GM12878 (cell line): ENCODE data around the gene CD7. TPM values are rescaled to one million over a fixed set of nuclear protein-coding genes. Genes with fewer than 3 reads are reported as not detected.

Source experiments
- ATAC-seq: fragments of 200-7000 bp; cut with Tn5 transposase; 3 replicates; pipeline ENCODE4 v1.9.1; 2020; ENCODE audit warnings: mild to moderate bottlenecking, moderate library complexity
- BruUV-seq: library from RNA; stranded (reverse); fragments of 400-500 nt; replicated peaks from 2 replicates; lab custom pipeline; 2021; lab: Mats Ljungman, UMichigan
- CTCF ChIA-PET: fragments of 300-600 bp; sonication (Branson Sonifier 250); formaldehyde crosslinking; extraction: SDS; loops from one replicate; lab custom pipeline; 2021; ENCODE audit warnings: inconsistent platforms; lab: Yijun Ruan, JAX
- POLR2A ChIA-PET: fragments of 350-600 bp; formaldehyde crosslinking; extraction: SDS; loops from one replicate; lab custom pipeline; 2021; ENCODE audit warnings: inconsistent platforms; lab: Charles Lee
- RAD21 ChIA-PET: fragments of 300-600 bp; sonication (Branson Sonifier 250); formaldehyde crosslinking; loops from one replicate; lab custom pipeline; 2023; ENCODE audit warnings: antibody characterized with exemption; ENCODE audit not compliant: unreplicated experiment; lab: Charles Lee
- SMC1A ChIA-PET: fragments of 300-600 bp; sonication (Branson Sonifier 250); formaldehyde crosslinking; loops from one replicate; lab custom pipeline; 2023; ENCODE audit not compliant: unreplicated experiment, uncharacterized antibody; lab: Charles Lee
- DNase-seq: peaks from one replicate; pipeline ENCODE4 v3.0.0-alpha.2; 2011; ENCODE audit warnings: low read depth, low spot score
- FAIRE-seq: peaks from 3 replicates; lab custom pipeline; 2011; peaks lifted over from hg19 to GRCh38; lab: Jason Lieb, UNC
- H2AFZ ChIP-seq: 2 replicates; pipeline ENCODE4 v1.6.0; 2011; ENCODE audit warnings: low read depth, low read length, control low read depth; ENCODE audit not compliant: control insufficient read depth
- H3K27ac ChIP-seq: 2 replicates; pipeline ENCODE4 v1.5.1; 2011; ENCODE audit warnings: control low read depth; ENCODE audit not compliant: control insufficient read depth, insufficient read depth
- H3K27me3 ChIP-seq, 2 experiments: replicated peaks in 1 of 2; 2 replicates each; pipeline versions ENCODE4 v1.6.0 to v1.6.1; 2011; ENCODE audit warnings: low read length in 1 of 2; ENCODE audit not compliant: control insufficient read depth in 2 of 2, insufficient read depth in 2 of 2
- H3K36me3 ChIP-seq, 2 experiments: 2 replicates each; pipeline ENCODE4 v1.5.1; 2011; ENCODE audit warnings: low read length in 1 of 2; ENCODE audit not compliant: control insufficient read depth in 2 of 2, insufficient read depth in 2 of 2
- H3K4me1 ChIP-seq: 2 replicates; pipeline ENCODE4 v1.6.1; 2011; ENCODE audit warnings: mild to moderate bottlenecking, low read length, moderate library complexity, mixed read lengths; ENCODE audit not compliant: control insufficient read depth, insufficient read depth
- H3K4me2 ChIP-seq: 2 replicates; pipeline ENCODE4 v1.6.0; 2011; ENCODE audit warnings: control low read depth; ENCODE audit not compliant: control insufficient read depth, insufficient read depth
- H3K4me3 ChIP-seq: fragments of 200-600 bp; sonication (generic); 2 replicates; pipeline ENCODE4 v1.5.1; 2016
- H3K79me2 ChIP-seq: 2 replicates; pipeline ENCODE4 v1.6.0; 2011; ENCODE audit warnings: low read length; ENCODE audit not compliant: control insufficient read depth, insufficient read depth
- H3K9ac ChIP-seq: 2 replicates; pipeline ENCODE4 v1.8.0; 2011; ENCODE audit warnings: low read length, control low read depth, mixed read lengths; ENCODE audit not compliant: control insufficient read depth, insufficient read depth
- H3K9me3 ChIP-seq: replicated peaks from 3 replicates; pipeline ENCODE4 v1.5.1; 2011; ENCODE audit warnings: mild to moderate bottlenecking, low read length; ENCODE audit not compliant: control insufficient read depth, insufficient read depth
- H4K20me1 ChIP-seq: 2 replicates; pipeline ENCODE4 v1.6.0; 2011; ENCODE audit not compliant: control insufficient read depth, insufficient read depth
- BRCA1 ChIP-seq: IDR thresholded peaks from 2 replicates; pipeline ENCODE4 v1.6.1; 2011; ENCODE audit warnings: low read depth, low read length, improper control_type of control experiment
- EZH2 ChIP-seq: IDR thresholded peaks from 2 replicates; pipeline ENCODE4 v1.6.1; 2012; ENCODE audit warnings: low read depth, mild to moderate bottlenecking, control low read depth, inconsistent platforms, low read length, borderline replicate concordance; ENCODE audit not compliant: control insufficient read depth
- KLF5 ChIP-seq: fragments of 450-650 bp; IDR thresholded peaks from 2 replicates; pipeline ENCODE4 v1.6.1; 2014; ENCODE audit warnings: mild to moderate bottlenecking; ENCODE audit not compliant: partially characterized antibody
- TBL1XR1 ChIP-seq: IDR thresholded peaks from 2 replicates; pipeline ENCODE4 v1.6.1; 2012; ENCODE audit warnings: low read depth, low read length, improper control_type of control experiment
- WGBS: methylation state at CpG from one replicate; pipeline ENCODE4 v1.1.6; 2016; ENCODE audit warnings: low lambda C conversion rate; ENCODE audit not compliant: insufficient replicate concordance, insufficient coverage; ENCODE audit errors: missing lambda C conversion rate; 5-methylcytosine and 5-hydroxymethylcytosine counted together
- in situ Hi-C: fragments of 300-500 bp; cut with MboI; formaldehyde crosslinking; loops from 9 replicates; pipeline ENCODE4 v1.14.3; 2018; ENCODE audit warnings: mixed read lengths
- intact Hi-C: fragments of 100-400 bp; cut with micrococcal nuclease; formaldehyde crosslinking; loops from one replicate; pipeline ENCODE4 v1.14.2; 2022; ENCODE audit not compliant: unreplicated experiment
- polyA plus RNA-seq, 11 experiments: library from polyadenylated mRNA; depleted of rRNA in 4 of 11; unstranded in 6 of 11; stranded (reverse) in 5 of 11; fragments of >200 nt; fragmentation: Nextera tagmentation in 4 of 11; fragmentation: Illumina TruSeq in 1 of 11; extraction: Ambion mirVana in 4 of 11; extraction: Trizol in 1 of 11; gene quantifications; 1 replicate in 1 of 11; 2 replicates in 10 of 11; pipeline versions ENCODE4 v1.2.1 to v1.2.3, GENCODE V29; 2011 to 2016; ENCODE audit warnings: inconsistent platforms in 2 of 11, missing spikeins in 2 of 11, low read depth in 1 of 11
- total RNA-seq, 4 experiments: library from RNA; depleted of rRNA in 3 of 4; stranded (reverse); fragments of >200 nt in 3 of 4; fragmentation: Illumina TruSeq in 1 of 4; extraction: Trizol in 1 of 4; gene quantifications; 2 replicates each; pipeline versions ENCODE4 v1.2.1 to v1.2.3, GENCODE V29; 2013 to 2021

CD7 gene
- total and polyA plus RNA-seq, 10 of the 15 experiments (the other 5 are each of a cell fraction or from before 2014, with no cell fraction given) = 0.33 TPM; not detected in 9

DNA sequence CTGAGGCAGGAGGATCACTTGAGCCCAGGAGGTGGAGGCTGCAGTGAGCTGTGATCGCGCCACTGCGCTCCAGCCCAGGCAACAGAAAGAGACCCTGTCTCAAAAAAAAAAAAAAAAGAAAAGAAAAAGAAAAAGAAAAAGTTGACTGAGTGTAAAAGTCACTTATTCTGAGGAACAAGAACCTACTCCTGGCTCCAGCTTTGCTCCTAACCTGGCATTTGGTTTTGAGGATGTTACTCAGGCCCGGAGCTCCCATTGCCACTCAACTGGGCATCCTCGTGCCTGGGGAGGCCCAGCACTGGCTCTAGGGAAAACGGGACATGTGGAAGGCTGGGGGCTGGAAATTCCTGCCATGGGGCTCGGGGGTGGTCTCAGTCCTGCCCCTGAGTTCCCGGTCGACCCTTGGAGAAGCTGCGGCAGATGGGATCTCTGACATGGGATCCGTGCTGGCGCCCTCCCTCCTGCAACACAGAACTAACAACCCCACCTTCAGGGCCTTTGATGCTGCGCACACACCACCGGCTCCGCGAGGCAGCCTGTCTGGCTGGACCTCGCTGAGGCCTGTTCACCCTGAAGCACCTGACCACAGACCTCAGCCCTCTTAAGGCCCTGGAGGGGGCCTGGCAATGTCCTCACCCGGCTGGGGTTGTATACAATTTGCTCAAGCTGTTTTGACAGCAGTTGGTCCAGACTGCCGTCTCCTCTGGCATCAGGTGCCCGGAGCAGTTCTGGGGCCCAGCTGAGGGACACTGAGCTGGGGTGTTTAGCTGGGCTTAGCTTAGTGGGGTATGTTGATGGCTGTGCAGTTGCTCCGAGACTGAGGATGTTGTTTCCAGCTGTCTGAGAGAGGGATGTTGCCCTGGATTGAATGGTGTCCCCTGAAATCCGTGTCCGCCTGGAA is 12.3 kb downstream of the CD7 start:
- in situ Hi-C loops = no loop called here
- no peak for FAIRE-seq

More for the DNA sequence above, 12.3 kb downstream of the CD7 start:
- no peaks in the 10 kb centered on the region; a peak in 2 of 4 replicates for H3K27me3 ChIP-seq
- ChIA-PET SMC1A (interaction anchor here (0.6 to 1.9 kb wide), 3 partner anchors 43 to 99 kb away, joined by 3 to 5 read pairs (median 5); no protein-coding TSS in a partner anchor), POLR2A (interaction anchor here (0.6 to 3.0 kb wide), 3 partner anchors 8 to 789 kb away, joined by 4 to 10 read pairs (median 4); no protein-coding TSS in a partner anchor), RAD21 (interaction anchor here (7.9 kb wide), 1 partner anchor 18 kb away, joined by 77 read pairs; no protein-coding TSS in a partner anchor), CTCF (interaction anchor here (0.6 to 1.2 kb wide), 4 partner anchors 12 to 70 kb away, joined by 3 read pairs; partner anchors contain the start of gene CD7)
- no peak overlapping the region for H3K4me2 ChIP-seq
- H3K4me1 ChIP-seq = peaks cover 29% of the 10 kb centered on the region
- no peak for ATAC-seq
- H2AFZ ChIP-seq = no peak overlapping the region
- DNase-seq = no peak
- no peaks in the 10 kb centered on the region for H3K36me3 ChIP-seq
- 66% methylated on average over 20 of the region's 23 CpGs for WGBS
- H3K4me3 ChIP-seq = no peak overlapping the region
- TF ChIP-seq BRCA1 = no peak
- TF ChIP-seq KLF5 = no peak
- TF ChIP-seq TBL1XR1 = no peak
- TF ChIP-seq EZH2 = no peak
- H3K9ac ChIP-seq = no peak overlapping the region
- H4K20me1 ChIP-seq = no peaks in the 10 kb centered on the region
- no peak overlapping the region for H3K27ac ChIP-seq
- H3K79me2 ChIP-seq = no peaks in the 10 kb centered on the region
- BruUV-seq = no TSS peak
- intact Hi-C loops = no loop called here
- no peaks in the 10 kb centered on the region for H3K9me3 ChIP-seq
